Ovary (tissue), 9 donors: ENCODE measurements around the gene ST6GALNAC3. TPM values are rescaled to one million over a fixed set of nuclear protein-coding genes. Genes with fewer than 3 reads are reported as not detected.

Experiments
- DNase-seq, 5 donors: peaks; one replicate each; pipeline ENCODE4 v3.0.0-alpha.2; 2019 to 2020
- H3K27ac ChIP-seq, 2 donors: fragments of 200-600 bp; one replicate each; pipeline versions ENCODE4 v1.5.1 to v1.8.0; 2019 to 2022
- H3K27me3 ChIP-seq: fragments of 200-600 bp; one replicate; pipeline ENCODE4 v1.8.0; 2022
- H3K36me3 ChIP-seq: fragments of 200-600 bp; sonication (generic); one replicate; pipeline ENCODE4 v1.5.1; 2019
- H3K4me1 ChIP-seq: one replicate; pipeline ENCODE4 v1.8.1; 2013; ENCODE audit warnings: mild to moderate bottlenecking, moderate library complexity; ENCODE audit not compliant: insufficient read depth
- H3K4me3 ChIP-seq: fragments of 200-600 bp; sonication (generic); one replicate; pipeline ENCODE4 v1.5.1; 2017
- H3K9me3 ChIP-seq, 2 donors: fragments of 200-600 bp in 1 of 2; sonication (generic) in 1 of 2; one replicate each; pipeline versions ENCODE4 v1.5.1 to v1.8.1; 2013 to 2019; ENCODE audit warnings: mild to moderate bottlenecking in 1 of 2, moderate library complexity in 1 of 2
- CTCF ChIP-seq, 3 donors: fragments of 450-650 bp in 2 of 3; fragments of 200-600 bp in 1 of 3; IDR thresholded peaks; one replicate each; pipeline versions ENCODE4 v1.5.1 to v1.8.0; 2016 to 2022; ENCODE audit warnings: antibody characterized with exemption in 3 of 3, mild to moderate bottlenecking in 1 of 3
- EP300 ChIP-seq: sonication (generic); formaldehyde crosslinking; IDR thresholded peaks from one replicate; pipeline ENCODE4 v1.6.1; 2017; ENCODE audit warnings: antibody characterized with exemption
- POLR2A ChIP-seq: fragments of 450-650 bp; IDR thresholded peaks from one replicate; pipeline ENCODE4 v1.6.1; 2017; ENCODE audit warnings: antibody characterized with exemption, mild to moderate bottlenecking, moderate library complexity
- WGBS, 3 donors: extraction: QIAGEN DNeasy Blood & Tissue Kit in 1 of 3; methylation state at CpG; one replicate each; pipeline versions ENCODE4 v1.1.5 to v1.1.7; 2013 to 2017; 5-methylcytosine and 5-hydroxymethylcytosine counted together
- intact Hi-C, 4 donors: fragments of 100-400 bp; cut with DNase I; formaldehyde crosslinking; loops; one replicate each; pipeline versions ENCODE4 v1.11.0 to v1.15.1; 2022 to 2023
- polyA plus RNA-seq, 2 donors: library from polyadenylated mRNA; stranded (reverse); fragments of 200-250 nt in 1 of 2; fragments of 350-450 nt in 1 of 2; fragmentation: Illumina TruSeq in 1 of 2; extraction: RNeasy Lipid Tissue Mini Kit (QIAGEN cat#74804) in 1 of 2; gene quantifications; one replicate each; pipeline ENCODE4 v1.2.3, GENCODE V29; 2013 to 2014
- total RNA-seq, 7 donors: library from RNA; depleted of rRNA in 2 of 7; stranded (reverse); fragments of >200 nt in 2 of 7; fragmentation: NEBNext Ultra II Directional in 3 of 7; extraction: Animal tissue kit (Norgen Biotek cat#: 25700) in 3 of 7; gene quantifications; one replicate each; pipeline versions ENCODE4 v1.1.0 to v1.2.4, GENCODE V29; 2016 to 2023
- donor health status: DM: no; HTN: no; CAD: no; lungs with moderate emphysema.
- donor health status: DM: no; HTN: no; CAD: no.
- donor health status: Bipolar disorder and iron deficiency.
- donor health status: DM: yes; HTN: yes; CAD: no.
- donor health status: DM: no; HTN: no; CAD: no.
- donor health status: DM: yes; HTN: yes; CAD: no.

ST6GALNAC3 gene
- total and polyA plus RNA-seq, 9 donors: 1.9 to 6.7 (median 4.0) TPM

GRCh38 chr1:76366726-76367125, 292.2 kb downstream of the ST6GALNAC3 start:
- WGBS, 3 donors: 70 to 76% (median 71%) methylated on average over 1 of the region's 1 CpG
- Histone ChIP-seq H3K27me3 (no peaks in the 10 kb centered on the region), H3K9me3 (no peaks in the 10 kb centered on the region), H3K36me3 (no peaks in the 10 kb centered on the region), H3K4me3 (no peak overlapping the region), H3K27ac (no peak overlapping the region), H3K4me1 (no peaks in the 10 kb centered on the region)
- TF ChIP-seq POLR2A (no peak), CTCF (IDR thresholded peaks at IDR 0.05) (no peak), EP300 (no peak)
- no peak for DNase-seq
- intact Hi-C loops: no loop called here

- H3K27ac ChIP-seq: no peak overlapping the region
- no peaks in the 10 kb centered on the region for H3K9me3 ChIP-seq
- no peaks in the 10 kb centered on the region for H3K27me3 ChIP-seq
- H3K4me1 ChIP-seq: no peaks in the 10 kb centered on the region
- WGBS, 3 donors: 36 to 47% (median 42%) methylated on average over 3 of the region's 3 CpGs
- intact Hi-C loops: no loop called here
- no peak overlapping the region for H3K4me3 ChIP-seq
- no peaks in the 10 kb centered on the region for H3K36me3 ChIP-seq
- TF ChIP-seq POLR2A: no peak
- no peak for TF ChIP-seq CTCF (IDR thresholded peaks at IDR 0.05)
- TF ChIP-seq EP300: no peak
- DNase-seq: no peak
These were observed 297.4 kb downstream of the ST6GALNAC3 start for GRCh38 chr1:76371941-76372340.

- no peak for TF ChIP-seq POLR2A
- no peak for TF ChIP-seq EP300
- TF ChIP-seq CTCF (IDR thresholded peaks at IDR 0.05): no peak
- DNase-seq: no peak
- no peaks in the 10 kb centered on the region for H3K36me3 ChIP-seq
- intact Hi-C loops: no loop called here
- no peaks in the 10 kb centered on the region for H3K27me3 ChIP-seq
- H3K4me1 ChIP-seq: no peaks in the 10 kb centered on the region
- 59 to 61% (median 61%) methylated on average over 5 of the region's 5 CpGs for WGBS, 3 donors
- no peak overlapping the region for H3K27ac ChIP-seq
- no peaks in the 10 kb centered on the region for H3K9me3 ChIP-seq
- H3K4me3 ChIP-seq: no peak overlapping the region
These were observed 299.5 kb downstream of the ST6GALNAC3 start for GRCh38 chr1:76374086-76374485.

- Histone ChIP-seq H3K4me1 (no peaks in the 10 kb centered on the region), H3K27me3 (no peaks in the 10 kb centered on the region), H3K9me3 (no peaks in the 10 kb centered on the region), H3K36me3 (no peaks in the 10 kb centered on the region), H3K27ac (no peak overlapping the region), H3K4me3 (no peak overlapping the region)
- TF ChIP-seq EP300: no peak
- TF ChIP-seq CTCF (IDR thresholded peaks at IDR 0.05): no peak
- no peak for TF ChIP-seq POLR2A
- intact Hi-C loops: no loop called here
- DNase-seq: no peak
These were observed 302.7 kb downstream of the ST6GALNAC3 start for GRCh38 chr1:76377247-76377646.

GRCh38 chr1:76379506-76379905, 305.0 kb downstream of the ST6GALNAC3 start:
- Histone ChIP-seq H3K27ac (no peak overlapping the region), H3K36me3 (no peaks in the 10 kb centered on the region), H3K4me3 (no peak overlapping the region), H3K4me1 (no peaks in the 10 kb centered on the region), H3K9me3 (no peaks in the 10 kb centered on the region), H3K27me3 (no peaks in the 10 kb centered on the region)
- WGBS, 3 donors: 95 to 100% (median 99%) methylated on average over 3 of the region's 3 CpGs
- DNase-seq: no peak
- TF ChIP-seq CTCF (IDR thresholded peaks at IDR 0.05) (no peak), EP300 (no peak), POLR2A (no peak)
- intact Hi-C loops: no loop called here
